VCaP (cell line): ENCODE data around the gene GNAQ.

ENCODE experiments used
- H3K27ac ChIP-seq: fragments of 450-650 bp; 2 replicates; pipeline ENCODE4 v1.5.1; 2017
- CTCF ChIP-seq: fragments of 450-650 bp; conservative IDR thresholded peaks from 2 replicates; pipeline ENCODE4 v1.5.1; 2017; ENCODE audit warnings: mild to moderate bottlenecking, moderate library complexity

The GNAQ gene

DNA sequence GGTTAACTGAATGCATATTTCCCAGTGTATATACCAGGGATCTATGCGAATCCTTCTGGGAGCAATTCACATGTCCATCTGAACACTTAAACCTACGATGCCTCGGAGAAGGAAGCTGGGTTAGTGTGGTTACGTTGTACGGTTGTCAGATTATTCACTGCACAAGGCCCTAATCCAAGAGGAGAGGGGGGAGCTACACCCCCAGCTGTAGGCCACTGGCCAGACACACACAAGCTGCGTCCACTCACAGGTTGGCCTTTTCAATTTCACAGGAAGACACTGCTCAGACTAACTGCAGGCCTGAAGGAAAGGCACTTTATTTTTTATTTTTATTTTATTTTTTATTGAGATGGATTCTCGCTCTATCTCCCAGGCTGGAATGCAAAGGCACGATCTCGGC, 199.0 kb downstream of the GNAQ start:
- H3K27ac ChIP-seq, result no peak overlapping the region
- TF ChIP-seq CTCF, result no peak

DNA sequence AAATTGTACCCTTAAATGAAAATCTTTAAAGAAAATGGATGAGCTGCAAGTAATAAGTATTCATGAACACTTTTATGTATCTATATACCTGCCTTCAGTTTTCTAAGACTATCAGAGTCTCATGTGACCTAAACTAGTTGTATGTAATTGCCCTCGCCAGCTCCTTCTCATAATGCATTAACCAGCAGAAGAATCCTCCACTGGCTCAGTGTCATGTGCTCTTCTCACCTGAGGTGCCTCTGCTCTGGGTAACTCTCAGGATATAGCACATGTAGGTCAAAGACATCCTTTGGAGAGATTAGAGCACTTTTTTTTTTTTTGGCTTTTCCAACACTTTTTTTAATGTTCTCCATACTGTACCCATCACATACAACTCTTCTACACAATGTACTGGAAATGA, 199.8 kb downstream of the GNAQ start:
- no peak for TF ChIP-seq CTCF
- no peak overlapping the region for H3K27ac ChIP-seq

- no peak overlapping the region for H3K27ac ChIP-seq
- no peak for TF ChIP-seq CTCF
These were observed 200.9 kb downstream of the GNAQ start for GRCh38 chr9:77830618-77831285.

GRCh38 chr9:77829420-77829819, 202.2 kb downstream of the GNAQ start:
- no peak overlapping the region for H3K27ac ChIP-seq
- no peak for TF ChIP-seq CTCF

GRCh38 chr9:77827104-77827784, 204.4 kb downstream of the GNAQ start:
- TF ChIP-seq CTCF, result no peak
- H3K27ac ChIP-seq, result no peak overlapping the region

GRCh38 chr9:77826621-77827020, 205.0 kb downstream of the GNAQ start:
- TF ChIP-seq CTCF, result no peak
- H3K27ac ChIP-seq, result no peak overlapping the region

DNA sequence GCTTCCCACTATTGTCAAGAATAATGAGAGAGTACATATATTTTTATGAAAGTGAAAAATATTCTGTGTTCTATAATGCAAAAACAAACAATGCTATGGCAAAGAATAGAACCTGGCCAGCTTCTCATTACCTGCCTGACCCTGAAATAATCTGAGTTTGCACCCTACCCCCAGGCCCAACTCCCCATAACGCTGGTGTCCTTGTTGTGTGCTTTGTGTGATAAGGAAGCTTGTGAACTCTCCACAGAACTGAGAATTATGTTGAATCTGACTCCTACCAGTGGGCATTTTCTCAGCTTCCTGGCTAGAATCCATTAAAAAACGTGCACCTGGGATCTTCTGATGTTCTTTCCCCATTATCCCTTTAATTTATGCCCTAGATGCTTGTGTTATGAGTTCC, 205.5 kb downstream of the GNAQ start:
- TF ChIP-seq CTCF, result no peak
- H3K27ac ChIP-seq, result no peak overlapping the region
